Cerebellar cortex (tissue), 1 donor: ENCODE measurements around the gene CCBE1.
"Not testable (repeated sequence)": the region's sequence is repeated elsewhere in the genome, so short reads cannot be mapped to it uniquely, and the experiment has no call there.

Experiments used
- DNase-seq: peaks from one replicate; pipeline ENCODE4 v3.0.0-alpha.2; 2015; ENCODE audit warnings: low spot score

Gene CCBE1

DNA sequence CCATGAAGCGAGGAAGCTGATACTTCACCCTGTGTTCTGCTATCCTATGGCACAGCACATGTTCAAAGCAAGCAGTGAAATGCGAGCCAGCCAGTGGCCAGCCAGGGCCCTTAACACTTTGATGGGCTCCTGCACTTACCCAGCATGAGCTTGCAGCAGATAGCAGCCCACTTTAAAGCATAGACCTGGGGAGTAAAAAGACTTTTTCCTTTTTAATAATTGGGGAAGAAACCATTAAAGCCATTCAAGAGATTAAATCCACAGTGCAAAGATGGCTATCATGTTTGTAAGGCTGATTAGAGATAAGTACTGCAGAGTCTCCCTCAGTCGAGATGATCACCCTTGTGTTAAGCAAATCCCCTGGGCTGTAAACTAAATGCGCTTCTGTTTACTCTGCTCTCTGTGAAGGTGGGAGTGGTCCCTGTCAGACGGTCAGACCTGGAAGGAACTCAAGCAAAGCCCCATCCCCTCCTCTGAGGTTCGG, 15.7 kb downstream of the CCBE1 start:
- DNase-seq = no peak

DNA sequence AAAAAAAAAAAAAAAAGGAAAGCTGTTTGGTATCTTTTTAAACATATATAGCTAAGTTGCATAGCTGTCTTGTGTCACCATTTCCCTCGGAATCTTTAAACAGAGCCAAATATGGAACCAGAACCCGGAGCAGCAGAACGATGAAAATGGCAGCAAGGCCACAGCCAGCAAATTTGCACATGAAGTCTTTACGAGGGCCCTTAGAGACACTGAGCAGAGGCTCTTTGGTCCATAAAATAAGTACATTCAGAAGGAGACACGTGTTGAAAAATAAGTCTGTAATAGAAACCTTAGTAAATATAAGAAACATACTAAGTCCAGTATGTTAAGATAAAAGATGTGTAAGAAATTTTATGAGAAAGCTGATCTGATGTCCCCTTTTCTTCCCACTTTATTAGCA, 16.2 kb downstream of the CCBE1 start:
- no peak for DNase-seq

DNA sequence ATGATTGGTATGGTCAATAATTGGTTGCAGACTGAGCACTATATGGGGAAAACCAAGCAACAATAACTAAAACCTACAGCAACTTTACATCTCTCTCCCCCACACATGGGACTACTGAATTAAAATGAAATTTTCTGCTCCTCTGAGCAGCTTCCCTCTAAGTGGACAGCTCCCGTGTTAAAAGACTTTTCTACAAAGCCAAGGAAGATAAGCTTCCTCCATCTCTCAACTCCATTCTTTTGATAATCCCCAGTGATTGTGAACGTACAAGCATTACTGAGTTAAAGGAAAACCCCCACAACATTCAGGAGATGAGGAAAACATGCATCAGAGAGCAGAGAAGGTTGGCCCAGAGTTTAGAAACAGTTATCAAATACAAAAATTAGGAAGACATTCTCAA, 21.9 kb downstream of the CCBE1 start:
- DNase-seq = no peak

DNA sequence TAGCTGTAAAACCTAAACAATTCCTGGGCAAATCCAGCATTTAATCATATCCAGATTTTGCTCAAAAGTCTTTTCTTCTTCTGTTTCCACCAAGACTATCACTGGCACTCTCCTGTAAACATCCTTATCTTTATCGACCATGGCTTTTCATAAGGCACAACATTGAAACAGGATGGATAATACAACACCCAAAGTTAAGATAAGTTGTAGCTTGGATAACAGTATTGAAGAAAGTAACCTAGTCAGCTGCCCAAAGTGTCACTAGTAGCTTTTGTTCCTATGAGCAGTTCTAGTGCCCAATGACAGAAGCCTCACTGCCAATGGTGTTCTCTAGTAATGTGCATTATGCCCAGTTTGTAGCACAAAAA, 22.3 kb downstream of the CCBE1 start:
- no peak for DNase-seq

DNA sequence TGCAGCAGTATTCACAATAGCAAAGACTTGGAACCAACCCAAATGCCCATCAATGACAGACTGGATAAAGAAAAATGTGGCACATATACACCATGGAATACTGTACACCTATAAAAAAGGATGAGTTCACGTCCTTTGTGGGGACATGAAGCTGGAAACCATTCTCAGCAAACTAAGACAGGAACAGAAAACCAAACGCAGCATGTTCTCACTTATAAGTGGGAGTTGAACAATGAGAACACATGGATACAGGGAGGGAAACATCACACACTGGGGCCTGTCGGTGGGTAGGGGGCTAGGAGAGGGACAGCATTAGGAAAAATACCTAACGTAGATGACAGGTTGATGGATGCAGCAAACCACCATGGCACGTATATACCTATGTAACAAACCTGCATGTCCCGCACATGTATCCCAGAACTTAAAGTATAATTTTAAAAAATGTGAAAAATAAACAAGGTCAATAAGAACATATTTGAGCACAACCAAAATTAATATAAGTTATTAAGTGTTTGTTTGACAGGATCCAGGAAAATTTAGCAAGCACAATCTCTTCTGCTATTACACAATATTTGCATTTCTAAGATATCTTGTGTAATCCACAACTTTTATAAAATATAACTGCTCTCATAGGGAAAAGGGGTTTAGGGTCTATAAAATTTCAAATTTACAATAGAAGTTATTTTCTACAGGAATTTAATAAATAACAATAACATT, 22.9 kb downstream of the CCBE1 start:
- DNase-seq = no peak

DNA sequence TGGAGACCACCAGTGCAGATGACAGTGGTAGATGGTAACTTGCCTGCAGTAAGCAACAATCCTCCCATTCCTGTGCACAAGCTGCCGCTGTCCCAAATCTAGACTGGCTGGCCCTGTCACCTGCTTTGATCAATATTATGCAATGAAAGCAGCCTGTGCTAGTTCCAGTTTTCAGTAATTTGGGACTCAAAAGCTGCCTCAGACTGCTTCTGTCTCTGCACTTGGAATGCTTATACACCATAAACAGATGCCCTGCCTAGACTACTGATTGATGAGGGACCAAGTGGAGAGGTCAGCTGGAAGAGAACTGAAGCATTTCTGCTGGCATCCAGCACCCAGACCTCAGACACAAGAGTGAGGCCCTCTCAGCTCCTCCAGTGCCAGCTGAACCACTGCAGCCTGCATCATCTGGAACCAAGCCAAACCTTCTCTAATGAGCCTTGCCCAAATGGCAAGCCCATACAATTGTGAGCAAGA, 24.9 kb downstream of the CCBE1 start:
- no peak for DNase-seq

DNA sequence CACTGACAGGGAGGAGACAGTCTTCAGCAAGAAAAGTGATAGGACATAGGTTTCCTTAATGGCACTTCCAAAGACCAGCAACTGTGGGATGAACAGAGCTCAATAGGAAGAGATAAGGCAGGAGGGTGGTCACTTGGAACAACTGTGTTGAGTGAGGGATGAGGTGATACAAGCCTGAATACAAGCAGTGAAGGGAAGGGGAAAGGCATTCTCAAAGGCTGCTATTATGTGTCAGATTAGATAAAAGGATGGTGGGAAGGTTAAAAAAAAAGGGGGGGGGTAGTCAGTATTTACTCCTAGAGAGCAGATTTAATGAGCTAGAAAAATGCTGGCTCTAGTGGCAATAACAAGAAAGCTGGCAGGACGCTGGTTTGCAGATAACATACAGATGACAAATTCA, 25.7 kb downstream of the CCBE1 start:
- no peak for DNase-seq

DNA sequence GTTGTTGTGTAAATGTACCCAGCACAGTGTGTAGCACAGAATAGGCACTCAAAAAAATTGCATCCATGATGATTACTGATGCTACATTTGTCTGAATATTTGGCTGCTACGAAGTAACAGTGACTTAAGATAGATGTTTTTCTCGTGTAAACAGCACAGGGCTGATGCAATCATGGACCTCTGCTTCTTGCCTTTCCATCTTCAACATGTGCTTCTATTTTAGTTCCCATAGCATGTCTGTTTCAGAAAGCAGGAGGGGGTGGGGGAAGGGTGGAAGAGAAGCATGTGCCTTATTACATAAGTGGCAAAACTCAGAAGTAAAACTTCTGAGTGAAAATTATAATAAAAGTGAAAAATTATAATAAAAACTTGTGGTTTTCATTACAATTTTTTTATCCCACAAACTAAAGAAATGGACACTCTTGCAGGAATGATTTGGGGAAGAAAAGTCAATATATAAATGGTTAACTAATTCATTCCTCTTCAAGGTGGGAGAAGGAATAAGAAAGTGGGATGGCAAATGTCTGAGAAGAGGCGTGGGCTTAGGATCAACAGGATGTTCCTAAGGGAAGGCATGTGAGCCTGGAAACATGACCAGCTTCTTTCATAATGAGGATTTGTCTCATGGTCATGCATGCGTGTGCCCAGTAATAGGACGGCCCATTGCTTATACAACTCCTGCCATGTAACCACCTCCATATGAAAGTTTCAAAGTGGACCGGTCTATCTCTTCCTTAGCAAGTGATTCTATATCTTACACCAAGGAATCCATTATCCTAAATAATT, 27.2 kb downstream of the CCBE1 start:
- no peak for DNase-seq

DNA sequence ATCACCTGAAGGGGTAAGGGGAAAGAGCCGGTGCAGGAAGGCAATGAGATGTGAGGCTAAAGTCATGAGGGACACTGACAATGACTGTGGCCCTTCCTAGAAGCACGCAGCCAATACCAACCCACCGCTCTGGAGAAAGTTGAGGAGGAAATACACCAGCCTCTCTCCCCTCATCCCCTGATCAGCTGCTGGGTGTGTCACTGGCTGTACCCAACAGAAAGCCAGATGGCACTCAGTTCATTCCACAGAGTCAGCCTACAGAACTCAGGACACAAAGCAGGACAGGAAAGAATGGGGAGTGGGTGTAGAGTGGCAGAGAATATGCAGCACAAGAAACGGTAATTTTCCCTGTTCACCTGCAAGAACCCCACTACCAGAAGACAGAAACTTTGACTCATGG, 29.7 kb downstream of the CCBE1 start:
- no peak for DNase-seq

DNA sequence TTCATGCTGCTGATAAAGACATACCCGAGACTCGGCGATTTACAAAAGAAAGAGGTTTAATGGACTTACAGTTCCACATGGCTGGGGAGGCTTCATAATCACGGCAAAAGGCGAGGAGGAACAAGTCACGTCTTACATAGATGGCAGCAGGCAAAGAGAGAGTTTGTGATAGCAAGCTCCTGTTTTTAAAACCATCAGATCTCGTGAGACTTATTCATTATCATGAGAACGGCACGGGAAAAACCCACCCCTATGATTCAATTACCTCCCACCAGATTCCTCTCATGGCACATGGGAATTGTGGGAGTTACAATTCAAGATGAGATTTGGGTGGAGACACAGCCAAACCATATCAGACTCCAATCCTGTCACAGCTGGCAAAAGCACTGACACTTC, 31.2 kb downstream of the CCBE1 start:
- not testable (repeated sequence) for DNase-seq

DNA sequence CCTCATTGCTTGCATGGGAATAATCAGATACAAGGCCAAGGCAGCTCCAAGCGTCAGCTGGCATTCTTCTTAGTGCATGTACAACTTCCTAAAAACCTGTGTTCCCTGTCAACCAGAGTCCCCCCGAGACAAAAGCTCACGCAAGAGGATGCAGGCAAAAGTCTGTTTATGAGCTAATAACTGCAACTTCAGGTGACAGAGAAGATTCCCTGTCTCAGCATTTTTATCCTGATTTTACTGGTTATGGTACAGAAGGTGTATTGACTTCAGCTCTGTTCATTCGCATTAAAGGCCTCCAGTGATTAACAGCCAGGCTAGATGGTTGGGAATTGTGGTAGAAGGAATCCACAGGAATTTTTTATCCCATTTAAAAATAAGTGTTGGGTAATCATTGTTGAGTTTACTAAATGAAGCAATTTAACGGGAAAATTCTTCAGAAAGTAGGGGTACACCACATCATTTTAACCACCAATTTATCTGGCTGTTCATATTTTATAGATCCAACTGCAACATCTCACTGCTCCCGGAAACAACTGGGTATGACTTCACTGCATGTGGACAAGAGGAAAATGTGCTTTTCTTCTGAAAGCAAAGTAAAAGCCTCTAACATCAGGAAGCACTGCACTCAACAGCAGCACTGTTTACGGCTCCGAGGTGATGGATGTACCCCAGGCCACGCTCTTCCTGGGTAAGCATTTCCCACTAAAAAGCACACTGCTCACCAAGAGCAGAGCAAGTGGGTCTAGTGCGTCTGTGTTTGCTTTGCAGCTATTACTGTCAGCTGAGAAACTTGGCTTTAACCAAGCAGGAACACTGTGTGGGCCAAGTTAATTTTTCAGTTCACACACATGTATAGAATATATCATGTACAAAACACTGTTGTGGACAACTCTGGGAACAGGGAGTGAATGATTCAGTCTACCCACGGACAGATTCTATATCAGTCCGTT, 31.9 kb downstream of the CCBE1 start:
- DNase-seq = no peak

DNA sequence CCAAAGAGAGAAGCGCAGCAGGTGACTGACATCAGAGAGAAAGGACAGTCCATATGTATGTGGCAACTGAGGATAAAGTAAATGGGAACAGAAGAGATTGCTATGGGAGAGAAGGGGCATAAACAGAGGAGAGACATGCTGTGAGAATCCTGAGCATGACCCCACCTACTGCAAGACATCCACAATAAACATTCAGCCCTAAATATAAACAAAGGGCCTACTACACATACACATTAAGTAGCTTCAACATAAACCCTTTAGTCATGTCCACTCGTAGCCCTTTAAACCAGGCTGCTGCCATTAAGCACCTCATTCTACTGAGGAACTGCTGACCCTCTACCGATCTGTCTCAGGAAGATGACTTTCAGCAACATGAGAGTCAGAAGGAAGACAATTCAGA, 32.9 kb downstream of the CCBE1 start:
- no peak for DNase-seq

DNA sequence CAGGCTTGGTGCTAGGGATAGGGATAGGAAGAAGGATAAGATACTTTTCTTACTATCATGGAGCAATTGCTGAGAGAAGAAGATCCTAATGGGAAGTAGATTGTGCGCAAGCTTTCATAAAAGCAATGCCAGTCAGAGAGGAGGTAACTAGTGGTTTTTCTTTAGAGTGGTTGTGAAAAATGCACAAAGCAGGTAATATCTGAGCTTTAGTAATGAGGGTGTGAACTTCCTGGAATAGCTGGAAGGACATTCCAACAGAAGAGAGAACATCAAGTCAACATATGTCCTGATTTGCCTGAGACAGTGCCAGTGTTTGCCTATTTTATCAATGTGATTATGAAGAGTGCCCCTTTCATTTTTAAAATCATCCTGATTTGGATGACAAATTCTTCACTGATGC, 34.1 kb downstream of the CCBE1 start:
- no peak for DNase-seq

DNA sequence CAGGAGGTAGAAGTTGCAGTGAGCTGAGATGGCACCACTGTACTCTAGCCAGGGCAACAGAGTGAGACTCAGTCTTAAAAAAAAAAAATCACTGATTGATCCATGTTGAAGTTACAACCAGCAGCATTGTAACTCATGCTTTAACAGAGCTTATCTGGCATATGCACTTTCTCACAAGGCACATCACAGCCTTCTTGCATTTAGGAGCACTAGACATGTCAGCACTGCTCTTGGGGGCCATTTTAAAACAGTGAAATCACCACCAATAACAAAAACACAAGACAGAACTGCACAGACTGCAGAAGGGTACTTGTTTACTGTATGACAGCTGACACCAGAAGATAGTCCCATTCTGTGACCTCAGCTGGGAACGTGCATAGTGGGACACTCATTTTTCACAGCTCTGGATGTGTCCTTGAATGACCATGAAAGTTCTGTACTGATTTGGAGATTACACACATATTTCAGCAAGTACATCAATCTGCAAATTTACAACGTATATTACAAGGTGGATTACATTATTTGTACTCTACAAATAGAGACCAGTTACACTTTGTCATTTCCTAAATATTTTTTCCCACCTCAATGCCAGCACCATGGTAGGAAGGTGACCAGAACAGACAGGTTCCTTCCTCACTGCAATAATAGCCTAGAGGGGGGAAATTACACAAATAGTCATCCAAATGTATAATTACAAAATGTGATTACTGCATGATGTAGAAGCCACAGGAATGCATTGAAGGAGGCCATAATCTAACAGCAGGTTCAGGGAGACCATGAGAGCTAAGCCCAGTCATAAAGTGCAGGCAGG, 35.1 kb downstream of the CCBE1 start:
- DNase-seq = no peak

DNA sequence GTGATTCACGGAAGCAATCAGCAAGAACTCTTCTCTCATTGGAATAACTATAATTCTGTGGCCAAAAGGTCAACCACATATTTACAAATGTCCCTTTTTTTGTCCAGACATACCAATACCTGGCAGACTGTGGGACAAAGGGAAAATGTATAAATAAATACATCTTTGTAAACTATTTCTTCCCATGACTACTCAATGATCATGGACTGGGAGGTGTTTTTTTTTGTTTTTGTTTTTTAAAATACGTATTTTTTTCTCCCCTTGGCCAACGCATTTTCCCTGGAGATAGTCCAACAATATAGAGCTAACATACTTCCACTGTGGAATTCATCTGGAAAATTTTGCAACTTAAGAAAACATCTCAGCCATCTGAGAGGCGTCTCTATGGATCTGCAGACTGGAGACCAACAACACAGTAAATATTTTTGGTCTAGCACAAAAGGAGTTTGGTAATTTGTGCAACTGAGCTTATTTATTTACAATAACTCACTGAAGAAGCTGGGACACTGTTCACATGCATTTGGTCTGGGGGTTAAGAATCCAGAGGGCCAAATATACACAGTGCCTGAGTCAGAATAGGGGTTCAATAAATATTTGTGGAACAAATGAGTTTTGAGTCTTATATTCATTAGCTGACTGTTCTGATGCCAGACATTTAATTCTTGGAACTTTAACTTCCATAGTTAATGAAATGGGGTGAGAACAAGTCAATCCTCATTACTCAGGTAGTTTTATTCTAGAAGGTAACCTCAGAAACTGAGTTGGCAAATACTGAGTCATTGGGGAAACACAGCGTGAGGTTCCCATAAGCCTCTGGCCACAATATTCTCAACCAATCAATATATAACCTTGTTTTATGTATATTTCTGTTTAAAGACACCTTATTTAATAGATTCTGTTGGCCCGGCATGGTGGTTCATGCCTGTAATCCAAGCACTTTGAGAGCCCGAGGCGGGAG, 36.2 kb downstream of the CCBE1 start:
- DNase-seq = no peak

DNA sequence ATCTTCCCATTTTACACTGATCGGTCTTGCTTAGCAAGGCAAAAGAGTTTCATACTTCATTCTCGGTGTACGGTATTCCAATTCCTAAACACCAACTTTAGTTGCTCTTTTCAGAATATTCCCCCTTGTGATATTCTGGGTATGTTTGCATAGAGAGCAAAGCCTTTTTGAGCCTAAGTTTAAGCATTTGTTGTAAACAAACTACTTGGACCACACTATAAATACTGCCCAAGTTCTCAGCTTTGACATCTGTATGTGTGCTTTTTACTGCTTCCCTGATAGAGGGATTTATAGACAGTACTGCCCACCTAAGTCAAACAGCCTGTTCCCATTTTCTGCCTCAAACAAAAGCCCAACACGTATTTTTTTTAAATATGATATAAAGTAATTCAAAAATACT, 36.9 kb downstream of the CCBE1 start:
- no peak for DNase-seq

DNA sequence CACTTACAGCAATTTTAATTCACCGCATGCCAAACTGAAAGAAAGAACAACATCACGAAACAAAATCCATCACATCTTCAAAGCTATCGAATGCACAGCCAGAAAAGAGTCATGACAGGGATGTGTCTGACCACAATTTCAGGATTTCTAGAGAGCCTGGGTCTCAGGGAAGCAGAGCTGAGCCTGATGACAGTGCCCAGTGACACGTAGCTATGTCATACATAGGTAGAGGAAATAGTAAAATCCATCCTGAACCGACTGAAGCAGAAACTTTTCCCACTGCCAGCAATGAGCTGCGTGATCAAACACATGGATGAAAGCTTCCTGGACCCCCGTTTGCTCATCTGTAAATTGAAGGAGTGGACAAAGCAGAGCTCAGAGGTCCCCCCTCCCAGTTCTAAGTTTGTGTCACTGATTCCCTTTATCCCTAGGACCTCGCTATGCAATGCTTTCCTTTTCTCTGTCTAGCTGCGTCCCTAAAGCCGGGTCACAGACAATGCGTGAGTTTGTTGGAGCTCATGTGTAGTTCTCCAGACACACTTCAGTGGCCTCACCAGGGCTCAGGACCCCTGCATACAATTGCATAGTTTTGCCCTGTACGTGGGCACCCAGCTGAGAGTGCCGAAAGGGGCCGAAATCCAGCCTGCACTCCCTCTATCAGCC, 37.6 kb downstream of the CCBE1 start:
- no peak for DNase-seq

DNA sequence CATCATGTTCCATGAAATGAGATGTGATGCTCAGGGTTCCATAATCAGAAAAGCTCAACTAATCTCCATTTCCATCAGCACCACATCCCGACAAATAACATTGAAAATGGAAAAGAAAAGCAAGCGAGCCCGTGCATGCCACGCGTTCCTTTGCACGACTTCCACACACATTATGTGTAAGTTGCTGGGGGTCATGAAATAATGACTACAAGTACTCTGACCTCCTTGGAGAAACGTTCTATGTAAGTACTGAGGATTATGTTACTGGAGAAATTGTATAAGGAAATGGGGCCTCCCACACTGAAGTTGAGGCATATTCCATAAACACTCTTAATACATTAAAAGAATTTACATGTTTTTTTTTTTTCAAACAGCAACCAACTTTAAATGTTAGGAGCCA, 38.3 kb downstream of the CCBE1 start:
- no peak for DNase-seq

DNA sequence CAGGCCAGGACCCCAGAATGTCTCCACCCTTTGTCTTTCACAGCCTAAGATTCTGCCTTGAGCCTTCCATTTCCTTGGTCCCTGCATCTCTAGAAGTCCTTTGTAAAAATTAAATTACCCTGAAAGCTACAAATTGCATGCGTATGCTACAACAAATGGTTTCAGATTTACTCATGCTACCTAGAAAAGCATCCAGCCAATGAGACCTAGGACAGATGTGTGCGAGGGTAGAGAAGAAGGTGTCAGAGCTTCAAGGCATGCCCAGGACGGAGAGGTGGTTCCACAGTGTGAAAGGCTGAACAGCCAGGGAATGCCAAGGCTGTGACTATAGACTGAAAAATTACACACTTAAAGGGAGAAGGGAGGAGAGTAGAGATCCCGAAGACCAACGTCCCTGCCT, 40.2 kb downstream of the CCBE1 start:
- DNase-seq = no peak

DNA sequence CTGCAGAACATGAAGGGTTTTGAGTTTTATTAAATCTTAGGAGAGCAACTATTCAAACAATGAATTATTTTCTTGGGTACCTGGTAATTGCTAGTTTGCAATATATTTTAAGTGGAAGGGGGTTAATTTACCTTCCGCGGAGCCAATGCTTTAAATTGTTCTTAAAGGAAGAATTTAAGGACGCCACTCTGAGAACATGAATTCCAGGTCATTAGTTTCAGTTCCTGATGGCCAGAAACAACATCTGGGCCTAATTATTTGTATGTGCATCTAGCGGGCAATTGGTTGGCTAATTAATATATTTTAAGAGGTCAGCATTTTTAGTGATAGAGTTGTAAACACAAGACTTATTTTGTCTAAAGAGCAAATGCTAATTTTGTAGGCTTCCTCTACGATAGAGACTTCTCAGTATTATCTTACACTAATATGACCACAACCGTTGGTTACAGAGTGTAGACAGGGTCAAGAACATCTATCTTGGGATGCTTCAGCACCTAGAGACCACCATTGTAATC, 40.8 kb downstream of the CCBE1 start:
- DNase-seq = no peak
